AG08395 (cell line): Measurements from ENCODE around the gene ATM.
"Not testable (repeated sequence)": the region's sequence is repeated elsewhere in the genome, so short reads cannot be mapped to it uniquely, and the experiment has no call there.

Experiments used
- DNase-seq: peaks from one replicate; pipeline ENCODE4 v3.0.0; 2012; ENCODE audit warnings: mixed read lengths, low spot score

Gene ATM

GRCh38 chr11:108286956-108287355 lies 64.1 kb downstream of the ATM start:
- DNase-seq: no peak

GRCh38 chr11:108289066-108289465 lies 66.2 kb downstream of the ATM start:
- DNase-seq: not testable (repeated sequence)

- no peak for DNase-seq
Measured at GRCh38 chr11:108289699-108290098, 66.8 kb downstream of the ATM start.

- DNase-seq: no peak
Measured at GRCh38 chr11:108293229-108293628, 70.4 kb downstream of the ATM start.

- DNase-seq: peak; percentile 7
Measured at GRCh38 chr11:108302121-108302785, 79.4 kb downstream of the ATM start.

- no peak for DNase-seq
Measured at GRCh38 chr11:108307751-108308150, 84.9 kb downstream of the ATM start.

- no peak for DNase-seq
Measured at GRCh38 chr11:108313444-108313843, 90.6 kb downstream of the ATM start.

- DNase-seq: no peak
Measured at GRCh38 chr11:108316061-108316460, 93.2 kb downstream of the ATM start.

GRCh38 chr11:108319541-108320145 lies 96.8 kb downstream of the ATM start:
- DNase-seq: peak; percentile 18

- DNase-seq: no peak
Measured at GRCh38 chr11:108322666-108323065, 99.8 kb downstream of the ATM start.

- DNase-seq: peak; percentile 28
Measured at GRCh38 chr11:108324587-108324986, 101.7 kb downstream of the ATM start.

- no peak for DNase-seq
Measured at GRCh38 chr11:108333403-108333899, 110.6 kb downstream of the ATM start.

GRCh38 chr11:108338750-108339149 lies 115.9 kb downstream of the ATM start:
- no peak for DNase-seq

- no peak for DNase-seq
Measured at GRCh38 chr11:108340973-108341372, 118.1 kb downstream of the ATM start.

- no peak for DNase-seq
Measured at GRCh38 chr11:108341654-108342053, 118.8 kb downstream of the ATM start.

GRCh38 chr11:108343714-108344113 lies 120.8 kb downstream of the ATM start:
- no peak for DNase-seq

- DNase-seq: no peak
Measured at GRCh38 chr11:108345767-108346166, 122.9 kb downstream of the ATM start.

- DNase-seq: no peak
Measured at GRCh38 chr11:108346451-108346850, 123.6 kb downstream of the ATM start.

GRCh38 chr11:108351468-108351867 lies 128.6 kb downstream of the ATM start:
- no peak for DNase-seq

- DNase-seq: no peak
Measured at GRCh38 chr11:108364159-108364558, 141.3 kb downstream of the ATM start.

- no peak for DNase-seq
Measured at GRCh38 chr11:108368134-108368533, 145.3 kb downstream of the ATM start.

- no peak for DNase-seq
Measured at GRCh38 chr11:108369064-108369463, 146.2 kb downstream of the ATM start.

- no peak for DNase-seq
Measured at GRCh38 chr11:108370315-108370714, 147.4 kb downstream of the ATM start.

GRCh38 chr11:108370990-108371389 lies 148.1 kb downstream of the ATM start:
- no peak for DNase-seq
